SJSA1 (cell line): ENCODE measurements around the gene RABGAP1L. TPM values are rescaled to one million over a fixed set of nuclear protein-coding genes. Genes with fewer than 3 reads are reported as not detected.
"Not testable (repeated sequence)": the region's sequence is repeated elsewhere in the genome, so short reads cannot be mapped to it uniquely, and the experiment has no call there.

Experiments used
- DNase-seq, 2 experiments: peaks; one replicate each; pipeline ENCODE4 v3.0.0-alpha.2; 2015 to 2020; ENCODE audit warnings: low spot score in 2 of 2, low read depth in 1 of 2
- H3K27ac ChIP-seq: fragments of 250-450 bp; sonication (Bioruptor Pico); 2 replicates; pipeline ENCODE4 v1.5.1; 2020; ENCODE audit warnings: mild to moderate bottlenecking, moderate library complexity
- H3K27me3 ChIP-seq: fragments of 250-450 bp; sonication (Bioruptor Pico); replicated peaks from 2 replicates; pipeline ENCODE4 v1.5.1; 2020; ENCODE audit warnings: mild to moderate bottlenecking, moderate library complexity
- H3K36me3 ChIP-seq: fragments of 250-450 bp; sonication (Bioruptor Pico); 2 replicates; pipeline ENCODE4 v1.5.1; 2020; ENCODE audit warnings: mild to moderate bottlenecking
- H3K4me1 ChIP-seq: fragments of 250-450 bp; sonication (Bioruptor Pico); replicated peaks from 2 replicates; pipeline ENCODE4 v1.6.1; 2021; ENCODE audit warnings: mild to moderate bottlenecking
- H3K4me3 ChIP-seq: fragments of 250-450 bp; sonication (Bioruptor Pico); 2 replicates; pipeline ENCODE4 v1.5.1; 2020; ENCODE audit warnings: mild to moderate bottlenecking
- H3K9me3 ChIP-seq: fragments of 250-450 bp; sonication (Bioruptor Pico); replicated peaks from 2 replicates; pipeline ENCODE4 v1.5.1; 2020; ENCODE audit warnings: mild to moderate bottlenecking
- total RNA-seq: library from RNA; depleted of rRNA; stranded (reverse); fragments of >200 nt; shearing (Covaris generic); gene quantifications from 2 replicates; pipeline ENCODE4 v1.2.3, GENCODE V29; 2014

RABGAP1L gene
- total RNA-seq, 1 experiment from 2014 or later: 24.6 TPM

DNA sequence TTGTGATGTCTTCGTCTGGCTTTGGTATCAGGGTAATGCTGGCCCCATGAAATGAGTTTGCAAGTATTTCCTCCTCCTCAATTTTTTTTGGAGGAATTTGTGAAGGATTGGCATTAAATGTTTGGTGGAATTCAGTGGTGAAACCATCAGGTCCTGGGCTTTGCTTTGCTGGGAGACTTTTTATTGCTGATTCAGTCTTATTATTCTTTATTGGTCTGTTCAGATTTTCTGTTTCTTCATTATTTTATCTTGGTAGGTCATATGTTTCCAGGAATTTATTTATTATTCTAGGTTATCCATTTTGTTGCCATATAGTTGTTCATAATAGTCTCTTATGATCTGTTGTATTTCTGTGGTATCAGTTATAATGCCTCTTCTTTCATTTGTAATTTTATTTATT is 126.7 kb downstream of the RABGAP1L start:
- no peaks in the 10 kb centered on the region for H3K27me3 ChIP-seq
- no peak for DNase-seq
- no peak overlapping the region for H3K27ac ChIP-seq
- H3K4me1 ChIP-seq: no peaks in the 10 kb centered on the region
- H3K9me3 ChIP-seq: no peaks in the 10 kb centered on the region
- H3K36me3 ChIP-seq: no peaks in the 10 kb centered on the region
- H3K4me3 ChIP-seq: no peak overlapping the region

DNA sequence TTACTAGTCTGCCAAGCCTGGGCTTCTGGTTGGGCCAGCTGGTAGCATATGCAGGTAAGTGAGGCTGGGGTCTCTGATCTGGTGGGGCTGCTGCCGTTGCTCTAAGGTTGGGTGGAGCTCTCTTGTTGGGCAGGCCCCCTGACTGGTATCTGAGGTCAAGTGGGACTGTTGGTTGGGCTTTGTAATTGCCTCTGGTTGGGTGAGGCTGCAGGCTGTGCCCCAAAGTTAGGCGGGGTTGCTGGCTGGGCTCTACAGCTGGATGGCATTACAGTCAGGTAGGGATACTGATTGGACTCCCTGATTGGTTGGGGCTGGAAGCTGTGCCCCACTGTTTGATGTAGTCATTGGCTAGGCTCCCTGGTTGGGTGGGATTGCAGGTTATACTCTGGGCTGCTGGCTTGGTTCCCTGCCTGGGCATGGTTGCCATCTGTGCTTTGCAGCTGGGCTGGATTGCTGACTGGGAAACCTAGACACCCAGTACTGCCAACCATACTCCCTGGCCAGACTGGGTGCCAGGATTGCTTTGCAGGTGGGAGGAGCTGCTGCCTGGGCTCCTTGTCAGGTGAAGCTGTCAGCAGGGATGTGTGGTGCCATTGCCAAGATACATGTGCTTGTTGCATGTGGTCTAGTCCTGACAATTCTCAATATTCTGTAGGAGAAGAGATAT is 130.5 kb downstream of the RABGAP1L start:
- H3K4me1 ChIP-seq: no peaks in the 10 kb centered on the region
- H3K9me3 ChIP-seq: no peaks in the 10 kb centered on the region
- H3K4me3 ChIP-seq: no peak overlapping the region
- H3K27ac ChIP-seq: no peak overlapping the region
- H3K27me3 ChIP-seq: no peaks in the 10 kb centered on the region
- no peak for DNase-seq
- H3K36me3 ChIP-seq: no peaks in the 10 kb centered on the region

DNA sequence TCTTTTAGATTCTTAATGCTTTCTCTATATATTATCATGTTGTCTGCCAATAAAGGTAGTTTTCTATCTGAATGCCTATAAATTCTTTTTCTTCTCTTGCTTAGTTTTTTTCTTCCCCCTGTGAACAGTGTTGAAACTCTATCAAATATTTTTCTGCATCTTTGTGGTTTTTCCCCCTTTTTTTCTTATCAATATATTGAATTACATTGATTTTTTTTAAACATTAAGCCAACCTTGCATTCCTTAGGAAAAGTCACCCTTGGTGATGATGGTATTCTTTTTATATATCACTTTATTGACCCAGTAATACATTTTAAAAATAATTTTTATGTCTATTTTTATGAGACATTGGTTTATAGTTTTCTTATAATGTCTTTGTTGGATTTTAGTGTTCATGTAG is 131.7 kb downstream of the RABGAP1L start:
- H3K9me3 ChIP-seq: no peaks in the 10 kb centered on the region
- no peak overlapping the region for H3K4me3 ChIP-seq
- no peak for DNase-seq
- H3K36me3 ChIP-seq: no peaks in the 10 kb centered on the region
- no peaks in the 10 kb centered on the region for H3K4me1 ChIP-seq
- no peaks in the 10 kb centered on the region for H3K27me3 ChIP-seq
- H3K27ac ChIP-seq: no peak overlapping the region

DNA sequence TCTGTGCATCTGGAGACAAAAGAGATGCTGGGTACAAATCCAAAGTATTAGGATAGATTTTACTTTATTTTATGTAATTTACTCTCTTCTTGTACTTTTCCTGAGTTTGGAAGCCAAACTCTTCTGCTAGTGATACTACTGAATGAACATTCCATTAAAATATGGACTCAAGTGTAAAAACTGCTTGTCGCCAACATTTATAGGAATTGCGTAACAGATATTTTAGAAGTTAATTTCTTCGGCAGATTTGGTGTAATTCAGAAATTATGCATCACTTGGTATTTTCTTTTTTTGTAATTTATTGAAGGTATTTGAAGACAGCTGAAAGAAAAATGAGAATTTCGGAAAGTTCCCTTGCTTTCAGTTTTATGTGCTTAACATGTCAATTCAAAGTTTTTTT is 137.0 kb downstream of the RABGAP1L start:
- Histone ChIP-seq H3K9me3 (no peaks in the 10 kb centered on the region), H3K27me3 (no peaks in the 10 kb centered on the region), H3K27ac (no peak overlapping the region), H3K4me3 (no peak overlapping the region), H3K36me3 (no peaks in the 10 kb centered on the region), H3K4me1 (no peaks in the 10 kb centered on the region)
- DNase-seq: no peak

DNA sequence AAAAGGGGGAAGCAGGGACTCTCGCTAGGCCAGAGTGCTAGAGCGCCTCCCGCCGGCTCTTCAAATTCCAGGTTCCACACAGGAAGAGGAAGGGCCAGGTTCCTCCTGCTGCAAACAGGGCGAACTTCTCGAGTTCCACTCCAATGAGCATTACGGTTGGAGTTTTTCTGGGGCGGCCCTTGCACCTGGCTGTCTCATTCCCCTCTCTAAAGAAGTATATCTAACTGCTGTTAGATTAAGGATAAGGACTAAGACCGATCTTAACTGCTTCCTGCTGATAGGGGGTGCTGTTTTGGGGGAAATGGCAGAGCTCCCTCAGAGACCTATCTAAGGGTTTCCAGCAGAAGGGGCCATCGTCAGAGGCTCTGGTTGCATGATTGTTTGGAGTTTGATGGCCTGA is 138.0 kb downstream of the RABGAP1L start:
- H3K9me3 ChIP-seq: no peaks in the 10 kb centered on the region
- H3K4me3 ChIP-seq: no peak overlapping the region
- no peaks in the 10 kb centered on the region for H3K4me1 ChIP-seq
- no peaks in the 10 kb centered on the region for H3K27me3 ChIP-seq
- DNase-seq: no peak
- no peaks in the 10 kb centered on the region for H3K36me3 ChIP-seq
- H3K27ac ChIP-seq: no peak overlapping the region

DNA sequence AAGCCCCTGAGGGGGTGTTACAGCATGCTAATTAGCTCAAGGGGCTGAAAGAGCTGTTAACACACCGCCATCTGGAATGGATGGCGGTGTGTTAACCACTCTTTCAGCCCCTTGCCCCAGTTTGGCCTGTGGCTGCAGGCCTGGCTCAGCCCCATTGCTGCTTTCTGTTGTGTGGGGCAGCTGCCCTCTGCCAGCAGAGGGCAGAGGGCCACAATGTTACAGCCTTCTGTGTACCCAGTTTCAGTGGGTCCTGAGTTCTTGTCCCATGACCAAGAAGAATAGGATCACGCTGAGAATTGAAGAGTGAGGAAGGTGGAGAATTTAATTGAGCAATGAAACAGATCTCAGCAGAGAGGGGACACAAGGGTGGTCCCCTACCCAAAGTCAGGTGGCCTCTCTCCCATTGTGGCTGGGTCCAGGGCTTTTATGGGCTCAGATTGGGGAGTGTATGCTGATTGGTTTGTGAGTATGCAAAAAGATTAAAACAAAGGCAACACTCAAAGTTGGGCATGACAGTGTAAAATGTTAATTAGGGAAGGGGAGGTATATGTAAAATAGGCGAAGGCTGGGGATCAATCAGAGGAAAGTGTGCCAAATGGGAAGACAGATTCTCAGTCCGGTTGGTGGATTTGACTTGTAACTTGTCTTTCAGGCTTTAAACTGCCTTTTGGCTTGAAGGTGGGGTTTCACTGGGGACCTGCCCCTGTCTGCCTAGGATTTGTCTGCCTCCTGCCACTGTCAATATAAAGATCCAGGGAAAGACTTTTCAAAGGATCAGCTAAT is 142.2 kb downstream of the RABGAP1L start:
- Histone ChIP-seq H3K27me3 (no peaks in the 10 kb centered on the region), H3K27ac (no peak overlapping the region), H3K4me1 (no peaks in the 10 kb centered on the region), H3K36me3 (no peaks in the 10 kb centered on the region), H3K9me3 (no peaks in the 10 kb centered on the region), H3K4me3 (no peak overlapping the region)
- DNase-seq: no peak

DNA sequence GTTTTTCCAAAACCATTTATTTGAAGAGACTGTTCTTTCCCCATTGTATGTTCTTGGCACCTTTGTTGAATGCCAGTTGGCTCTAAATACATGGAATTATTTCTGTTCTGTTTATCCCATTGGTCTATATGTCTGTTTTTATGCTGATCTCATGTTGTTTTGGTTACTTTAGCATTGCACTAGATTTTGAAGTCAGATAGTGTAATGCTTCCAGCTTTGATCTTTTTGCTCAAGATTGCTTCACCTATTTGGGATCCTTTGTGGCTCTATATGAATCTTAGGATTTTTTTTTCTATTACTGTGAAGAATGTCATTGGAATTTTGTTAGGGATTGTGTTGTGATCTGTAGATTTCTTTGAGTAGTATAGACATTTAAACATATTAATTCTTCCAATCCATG is 149.3 kb downstream of the RABGAP1L start:
- H3K36me3 ChIP-seq: no peaks in the 10 kb centered on the region
- no peaks in the 10 kb centered on the region for H3K4me1 ChIP-seq
- H3K27me3 ChIP-seq: no peaks in the 10 kb centered on the region
- DNase-seq: no peak
- no peak overlapping the region for H3K4me3 ChIP-seq
- H3K27ac ChIP-seq: no peak overlapping the region
- H3K9me3 ChIP-seq: no peaks in the 10 kb centered on the region; the same call in 1 of the 2 replicates

DNA sequence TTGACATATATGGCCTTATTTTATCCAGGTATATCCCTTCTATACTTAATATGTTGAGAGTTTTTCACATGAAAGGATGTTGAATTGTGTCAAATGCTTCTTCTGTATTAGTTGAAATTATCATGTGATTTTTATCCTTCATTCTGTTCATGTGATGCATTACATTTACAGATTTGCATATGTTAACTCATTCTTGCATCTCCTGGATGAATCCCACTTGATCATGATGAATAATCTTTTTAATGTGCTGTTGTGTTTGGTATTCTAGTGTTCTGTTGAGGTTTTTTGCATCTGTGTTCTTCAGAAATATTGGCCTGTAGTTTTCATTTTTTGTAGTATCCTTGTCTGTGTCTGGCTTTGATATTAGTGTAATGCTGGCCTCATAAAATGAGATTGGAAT is 150.2 kb downstream of the RABGAP1L start:
- Histone ChIP-seq H3K27me3 (no peaks in the 10 kb centered on the region), H3K4me3 (no peak overlapping the region), H3K36me3 (no peaks in the 10 kb centered on the region), H3K9me3 (no peaks in the 10 kb centered on the region; the same call in 1 of the 2 replicates), H3K27ac (no peak overlapping the region), H3K4me1 (no peaks in the 10 kb centered on the region)
- no peak for DNase-seq

DNA sequence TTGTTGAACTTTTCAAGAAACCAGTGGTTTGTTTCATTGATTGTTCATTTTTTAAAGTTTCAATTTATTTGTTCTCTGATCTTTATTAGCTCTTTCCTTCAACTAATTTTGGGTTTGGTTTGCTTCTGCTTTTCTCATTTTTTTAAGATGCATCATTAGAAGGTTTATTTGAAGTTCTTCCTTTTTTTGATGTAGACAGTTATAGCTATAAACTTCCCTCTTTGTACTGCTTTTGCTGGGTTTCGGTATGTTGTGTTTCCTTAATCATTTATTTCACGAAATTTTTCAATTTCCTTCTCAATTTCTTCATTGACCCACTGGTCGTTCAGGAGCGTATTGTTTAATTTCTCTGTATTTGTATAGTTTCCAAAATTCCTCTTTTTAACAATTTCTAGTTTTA is 155.1 kb downstream of the RABGAP1L start:
- Histone ChIP-seq H3K27ac (no peak overlapping the region), H3K4me3 (no peak overlapping the region), H3K9me3 (no peaks in the 10 kb centered on the region; the same call in 1 of the 2 replicates), H3K36me3 (no peaks in the 10 kb centered on the region), H3K4me1 (no peaks in the 10 kb centered on the region), H3K27me3 (no peaks in the 10 kb centered on the region; the same call in 1 of the 2 replicates)
- DNase-seq: no peak

DNA sequence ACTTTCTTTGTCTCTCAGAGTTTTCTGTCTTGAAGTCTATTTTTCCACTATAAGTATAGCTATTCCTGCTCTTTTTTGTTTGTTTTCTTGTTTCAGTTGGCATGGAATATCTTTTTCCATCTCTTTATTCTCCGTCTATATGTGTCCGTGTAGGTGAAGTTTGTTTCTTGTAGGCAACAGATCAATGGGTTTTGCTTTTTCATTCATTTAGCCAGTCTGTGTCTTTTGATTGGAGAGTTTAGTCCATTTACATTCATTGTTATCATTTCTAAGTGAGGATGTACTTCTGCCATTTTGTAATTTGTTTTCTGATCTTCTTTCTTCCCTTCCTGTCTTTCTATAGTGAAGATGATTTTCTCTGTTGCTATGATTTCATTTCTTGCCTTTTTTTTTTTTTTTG is 155.9 kb downstream of the RABGAP1L start:
- Histone ChIP-seq H3K4me3 (no peak overlapping the region), H3K27me3 (no peaks in the 10 kb centered on the region; the same call in 1 of the 2 replicates), H3K9me3 (no peaks in the 10 kb centered on the region; the same call in 1 of the 2 replicates), H3K27ac (no peak overlapping the region), H3K4me1 (no peaks in the 10 kb centered on the region), H3K36me3 (no peaks in the 10 kb centered on the region)
- DNase-seq: no peak

DNA sequence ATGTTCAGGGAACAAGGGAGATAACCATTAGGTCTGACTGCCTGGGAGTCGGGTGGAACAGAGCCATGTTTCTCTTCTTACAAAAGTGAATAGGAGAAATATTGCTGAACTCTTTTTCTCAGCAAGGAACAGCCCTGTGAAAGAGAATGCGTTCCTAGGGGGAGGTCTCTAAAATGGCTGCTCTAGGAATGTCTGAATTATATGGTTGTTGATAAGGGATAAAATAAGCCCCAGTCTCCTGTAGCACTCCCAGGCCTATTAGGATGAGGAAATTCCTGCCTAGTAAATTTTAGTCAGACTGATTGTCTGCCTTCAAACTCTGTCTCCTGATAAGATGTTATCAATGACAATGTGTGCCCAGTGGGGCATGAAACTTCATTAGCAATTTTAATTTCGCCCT is 161.6 kb downstream of the RABGAP1L start:
- H3K27me3 ChIP-seq, H3K27ac ChIP-seq, DNase-seq: not testable (repeated sequence)

DNA sequence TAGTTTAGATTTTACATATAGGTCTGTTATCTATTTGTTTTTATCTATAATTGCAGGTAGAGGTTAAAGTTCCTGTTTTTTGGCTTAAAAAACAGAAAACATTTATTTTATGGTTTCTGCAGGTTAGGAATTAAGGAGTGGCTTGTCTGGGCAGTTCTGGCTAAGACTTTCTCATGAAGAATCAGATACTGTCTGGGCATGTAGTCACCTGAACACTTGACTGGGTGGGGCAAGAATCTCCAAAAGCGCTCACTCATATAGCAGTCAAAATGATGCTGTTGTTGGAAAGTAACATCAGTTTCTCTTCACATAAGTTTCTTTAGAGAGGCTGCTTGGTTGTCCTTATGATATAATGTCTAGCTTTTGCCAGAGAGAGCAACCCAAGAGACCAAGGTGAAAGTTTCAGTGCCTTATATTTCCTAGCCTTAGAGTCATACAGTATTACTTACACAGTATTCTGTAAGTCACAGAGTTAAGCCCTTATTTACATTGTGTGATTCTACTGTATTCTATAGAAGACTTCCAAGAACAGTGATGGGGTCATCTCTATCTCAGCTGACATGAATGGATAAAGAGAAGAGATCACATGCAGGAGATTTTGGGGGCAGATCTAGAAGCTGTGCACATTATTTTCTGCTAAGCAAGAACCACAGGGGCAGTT is 163.0 kb downstream of the RABGAP1L start:
- H3K27me3 ChIP-seq: no peaks in the 10 kb centered on the region; the same call in 1 of the 2 replicates
- H3K4me1 ChIP-seq: no peaks in the 10 kb centered on the region
- no peaks in the 10 kb centered on the region for H3K36me3 ChIP-seq
- no peak overlapping the region for H3K27ac ChIP-seq
- peaks cover 6% of the 10 kb centered on the region for H3K9me3 ChIP-seq
- H3K4me3 ChIP-seq: no peak overlapping the region
- no peak for DNase-seq

More for the DNA sequence above, 161.6 kb downstream of the RABGAP1L start:
- not testable (repeated sequence) for H3K9me3 ChIP-seq, H3K36me3 ChIP-seq, H3K4me1 ChIP-seq, H3K4me3 ChIP-seq

DNA sequence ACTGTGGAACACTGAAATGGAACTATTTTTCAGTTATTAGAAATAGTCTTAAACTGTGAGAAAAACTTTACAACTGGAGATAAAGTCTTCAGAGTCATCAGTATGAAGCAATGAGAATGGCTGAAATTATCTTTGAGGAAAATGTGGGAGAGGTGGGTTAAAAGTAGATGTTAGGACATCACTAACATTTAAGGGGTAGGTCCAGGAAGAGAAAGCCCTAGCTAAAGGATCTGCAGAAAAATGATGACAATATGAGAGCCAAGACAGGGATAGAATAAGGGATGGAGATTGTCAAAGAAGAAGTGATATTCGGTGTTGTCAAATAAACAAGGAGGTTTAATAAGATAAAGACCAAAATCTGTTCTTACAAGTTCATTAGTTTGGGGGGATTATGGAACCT is 165.2 kb downstream of the RABGAP1L start:
- no peak for DNase-seq
- H3K9me3 ChIP-seq: peaks cover 6% of the 10 kb centered on the region

DNA sequence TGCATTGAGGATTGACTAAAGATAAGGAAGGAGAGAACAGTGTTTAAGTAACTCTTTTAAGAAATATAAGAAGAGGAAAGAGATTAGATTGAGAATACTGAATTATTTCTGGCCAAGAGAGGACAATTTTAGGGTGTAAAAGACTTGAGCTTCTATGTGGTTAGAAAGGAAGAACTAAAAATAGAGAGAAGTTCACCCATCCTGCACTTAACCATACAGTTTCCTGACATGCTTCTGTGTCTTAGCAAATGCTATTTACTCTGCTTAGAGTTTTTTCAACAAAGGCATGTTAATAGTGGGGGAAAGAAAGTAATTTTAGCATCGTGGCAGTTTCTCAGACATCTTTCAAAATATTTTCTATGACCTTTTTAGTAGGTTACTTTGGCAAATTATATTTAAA is 165.6 kb downstream of the RABGAP1L start:
- no peaks in the 10 kb centered on the region for H3K36me3 ChIP-seq
- H3K27ac ChIP-seq: no peak overlapping the region
- H3K4me3 ChIP-seq: no peak overlapping the region
- no peak for DNase-seq
- H3K9me3 ChIP-seq: peaks cover 6% of the 10 kb centered on the region
- no peaks in the 10 kb centered on the region for H3K4me1 ChIP-seq
- no peaks in the 10 kb centered on the region for H3K27me3 ChIP-seq

More for the DNA sequence above, 165.2 kb downstream of the RABGAP1L start:
- Histone ChIP-seq H3K27me3 (no peaks in the 10 kb centered on the region), H3K4me3 (no peak overlapping the region), H3K27ac (no peak overlapping the region), H3K4me1 (no peaks in the 10 kb centered on the region), H3K36me3 (no peaks in the 10 kb centered on the region)
